Gastrocnemius medialis (tissue), 4 donors: ENCODE results near the gene TBC1D10A. TPM values are rescaled to one million over a fixed set of nuclear protein-coding genes. Genes with fewer than 3 reads are reported as not detected.

ENCODE experiments used
- ATAC-seq, 2 donors: fragments of 150-250 bp; one replicate each; pipeline ENCODE4 v1.9.1; 2016
- DNase-seq, 2 donors: peaks; one replicate each; pipeline ENCODE4 v3.0.0-alpha.2; 2019
- H3K27ac ChIP-seq, 4 donors: fragments of 200-600 bp; sonication (generic); 1 replicate in 1 of 4; 2 replicates in 3 of 4; pipeline ENCODE4 v1.5.1; 2016 to 2018; ENCODE audit warnings: mild to moderate bottlenecking in 2 of 4, moderate library complexity in 1 of 4
- H3K27me3 ChIP-seq, 3 donors: fragments of 200-600 bp; sonication (generic) in 2 of 3; 1 replicate in 1 of 3; 2 replicates in 2 of 3; pipeline versions ENCODE4 v1.5.1 to v1.6.0; 2016 to 2019; ENCODE audit warnings: mild to moderate bottlenecking in 1 of 3, moderate library complexity in 1 of 3
- H3K36me3 ChIP-seq, 2 donors: fragments of 200-600 bp; sonication (generic) in 1 of 2; one replicate each; pipeline ENCODE4 v1.5.1; 2017 to 2018
- H3K4me1 ChIP-seq, 2 donors: fragments of 200-600 bp; sonication (generic) in 1 of 2; one replicate each; pipeline ENCODE4 v1.5.1; 2016 to 2017; ENCODE audit warnings: mild to moderate bottlenecking in 2 of 2
- H3K4me3 ChIP-seq, 4 donors: fragments of 200-600 bp; sonication (generic) in 3 of 4; 1 replicate in 1 of 4; 2 replicates in 3 of 4; pipeline ENCODE4 v1.5.1; 2016 to 2019; ENCODE audit warnings: mild to moderate bottlenecking in 2 of 4
- H3K9me3 ChIP-seq, 3 donors: fragments of 200-600 bp; sonication (generic) in 2 of 3; 1 replicate in 1 of 3; 2 replicates in 2 of 3; pipeline ENCODE4 v1.5.1; 2016 to 2019
- CTCF ChIP-seq, 5 experiments: fragments of 450-650 bp in 3 of 5; fragments of 200-600 bp in 2 of 5; sonication (generic) in 2 of 5; IDR thresholded peaks in 4 of 5; conservative IDR thresholded peaks in 1 of 5; 1 replicate in 4 of 5; 2 replicates in 1 of 5; pipeline ENCODE4 v1.5.1; 2016 to 2019; ENCODE audit warnings: antibody characterized with exemption in 5 of 5, mild to moderate bottlenecking in 3 of 5, moderate library complexity in 3 of 5
- POLR2A ChIP-seq, 2 donors: fragments of 450-650 bp; IDR thresholded peaks; one replicate each; pipeline ENCODE4 v1.6.1; 2017; ENCODE audit warnings: antibody characterized with exemption in 2 of 2, mild to moderate bottlenecking in 2 of 2, moderate library complexity in 2 of 2
- in situ Hi-C, 4 donors: fragments of 200-750 bp; cut with MboI; loops; one replicate each; pipeline versions ENCODE4 v1.15.0 to v1.8.0; 2017; ENCODE audit warnings: low sequenced_read_pairs in 4 of 4
- intact Hi-C: fragments of 100-400 bp; cut with DNase I; formaldehyde crosslinking; loops from one replicate; pipeline ENCODE4 v1.15.1; 2023; ENCODE audit warnings: low total_unique reads
- total RNA-seq, 4 donors: library from RNA; depleted of rRNA; stranded (reverse); fragments of >200 nt; gene quantifications; one replicate each; pipeline versions ENCODE4 v1.1.0 to v1.2.3, GENCODE V29; 2016

The TBC1D10A gene
- total RNA-seq, 4 donors from 2014 or later, result 4.1 to 9.6 (median 6.2) TPM

DNA sequence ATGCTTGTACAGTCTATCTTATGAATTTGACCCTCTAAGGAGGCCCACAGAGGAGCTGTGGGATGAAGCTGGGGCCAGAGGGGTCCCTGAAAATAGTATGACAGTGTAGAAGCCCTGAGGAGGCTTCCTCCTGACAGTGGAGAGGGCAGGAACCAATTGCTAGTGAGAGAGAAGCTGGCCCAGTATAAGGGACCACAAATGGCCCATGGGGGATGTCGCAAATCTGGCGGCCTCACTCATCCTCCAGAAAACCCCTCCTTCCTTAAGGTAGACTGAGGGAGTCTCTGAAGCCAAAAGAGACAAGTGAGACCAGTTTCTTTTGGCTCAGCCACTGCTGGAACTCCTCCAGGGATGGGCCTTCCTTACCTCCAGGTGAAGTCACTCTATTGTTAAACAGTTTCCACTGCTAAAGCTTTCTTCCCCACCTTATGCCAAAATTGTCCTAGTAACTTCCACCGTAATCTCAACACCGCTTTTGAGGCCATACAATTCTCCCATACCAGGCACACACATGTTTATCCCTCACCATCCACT lies 19.6 kb downstream of the TBC1D10A start:
- Histone ChIP-seq H3K36me3 (no peaks in the 10 kb centered on the region), H3K4me1 (peaks cover 67 to 86% of the 10 kb centered on the region in 2 donors), H3K4me3 (no peak overlapping the region), H3K27me3 (no peaks in the 10 kb centered on the region), H3K27ac (peak overlapping the region; percentile 67 to 86 (median 70)), H3K9me3 (no peaks in the 10 kb centered on the region)
- DNase-seq, result no peak
- in situ Hi-C loops, result no loop called here
- no peak for ATAC-seq
- TF ChIP-seq CTCF (IDR thresholded peaks at IDR 0.05 in 4 of 5, conservative IDR thresholded peaks at IDR 0.05 in 1 of 5) (no peak), POLR2A (IDR thresholded peaks at IDR 0.05) (no peak)
- intact Hi-C loops, result no loop called here

GRCh38 chr22:30306627-30307011 lies 20.1 kb downstream of the TBC1D10A start:
- intact Hi-C loops, result no loop called here
- H3K36me3 ChIP-seq, result no peaks in the 10 kb centered on the region
- H3K4me3 ChIP-seq, result no peak overlapping the region
- peak overlapping the region; percentile 67 to 86 (median 70) for H3K27ac ChIP-seq
- peaks cover 66 to 86% of the 10 kb centered on the region in 2 donors for H3K4me1 ChIP-seq
- no peak for TF ChIP-seq CTCF (IDR thresholded peaks at IDR 0.05 in 4 of 5, conservative IDR thresholded peaks at IDR 0.05 in 1 of 5)
- TF ChIP-seq POLR2A (IDR thresholded peaks at IDR 0.05), result no peak
- H3K27me3 ChIP-seq, result no peaks in the 10 kb centered on the region
- DNase-seq, result no peak
- no peaks in the 10 kb centered on the region for H3K9me3 ChIP-seq
- in situ Hi-C loops, result no loop called here
- ATAC-seq, result no peak

DNA sequence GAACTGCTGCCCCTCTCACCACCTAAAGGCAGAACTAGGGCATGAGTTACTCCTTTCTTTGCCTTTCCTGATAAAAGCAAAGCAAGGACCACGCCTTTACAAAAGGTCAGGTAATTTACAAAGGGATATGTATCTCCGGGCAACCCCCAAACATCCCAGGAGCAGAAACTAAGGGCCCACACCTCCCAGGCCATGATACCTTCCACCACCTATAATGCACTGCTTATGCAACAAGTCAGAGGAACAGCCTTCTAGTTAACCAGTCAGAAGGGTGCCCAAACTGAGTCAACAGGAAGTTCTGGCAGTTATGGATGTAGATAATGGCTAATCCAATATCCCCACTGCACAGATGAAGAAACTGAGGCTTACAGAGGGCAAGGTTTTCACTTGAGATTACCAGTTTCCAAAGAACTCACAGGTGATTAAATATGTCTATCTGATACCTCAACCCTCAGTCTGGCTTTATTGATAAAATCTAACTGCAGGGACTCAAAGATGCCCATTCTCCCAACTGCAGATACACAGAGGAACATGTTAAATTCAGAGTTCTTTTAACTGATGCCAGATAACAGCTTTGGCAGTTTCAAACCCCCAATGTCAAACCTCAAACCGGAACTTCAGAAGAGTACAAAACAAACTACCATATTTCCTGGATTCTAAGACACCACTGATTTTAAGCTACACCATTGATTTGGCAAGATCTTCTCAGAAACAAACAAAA lies 20.7 kb downstream of the TBC1D10A start:
- Histone ChIP-seq H3K27me3 (no peaks in the 10 kb centered on the region), H3K4me1 (peaks cover 67 to 86% of the 10 kb centered on the region in 2 donors), H3K36me3 (no peaks in the 10 kb centered on the region), H3K9me3 (no peaks in the 10 kb centered on the region), H3K4me3 (no peak overlapping the region), H3K27ac (peak overlapping the region; percentile 67 to 86 (median 70))
- in situ Hi-C loops, result no loop called here
- DNase-seq (no peak), ATAC-seq (no peak)
- TF ChIP-seq POLR2A (IDR thresholded peaks at IDR 0.05) (no peak), CTCF (IDR thresholded peaks at IDR 0.05 in 4 of 5, conservative IDR thresholded peaks at IDR 0.05 in 1 of 5) (no peak)
- intact Hi-C loops, result loop anchor here (2.0 kb wide), 1 partner anchor 15 kb away; no protein-coding TSS in a partner anchor

- in situ Hi-C loops (no loop called here), intact Hi-C loops (loop anchor here (2.0 kb wide), 1 partner anchor 15 kb away; no protein-coding TSS in a partner anchor)
- TF ChIP-seq POLR2A (IDR thresholded peaks at IDR 0.05) (peak; percentile 17 to 49), CTCF (IDR thresholded peaks at IDR 0.05 in 4 of 5, conservative IDR thresholded peaks at IDR 0.05 in 1 of 5) (no peak)
- peak; percentile 72 to 77 for ATAC-seq
- peak; percentile 39 to 73 for DNase-seq
- Histone ChIP-seq H3K27ac (peak overlapping the region; percentile 67 to 86 (median 70)), H3K27me3 (no peaks in the 10 kb centered on the region), H3K4me3 (no peak overlapping the region), H3K9me3 (no peaks in the 10 kb centered on the region), H3K4me1 (peaks cover 61 to 87% of the 10 kb centered on the region in 2 donors), H3K36me3 (no peaks in the 10 kb centered on the region)
Measured at GRCh38 chr22:30305519-30305905, 21.2 kb downstream of the TBC1D10A start.
